Measurements from ENCODE around the gene TIMM50. TPM values are rescaled to one million over a fixed set of nuclear protein-coding genes. Genes with fewer than 3 reads are reported as not detected.

TIMM50 gene
- total RNA-seq, 1 experiment from 2014 or later: 97.2 TPM

- ChIA-PET POLR2A (ENCODE audit: unreplicated experiment) (no interaction called here), CTCF (no interaction called here)
- TF ChIP-seq EZH2 (IDR thresholded peaks at IDR 0.05; ENCODE audit: low read length, unreplicated experiment): no peak
- TF ChIP-seq CTCF (conservative IDR thresholded peaks at IDR 0.05; ENCODE audit: low read depth, low read length): no peak
- no peak for TF ChIP-seq EZH2phosphoT487 (IDR thresholded peaks at IDR 0.05; ENCODE audit: borderline replicate concordance, low read length)
- no peak overlapping the region for H3K4me2 ChIP-seq (ENCODE audit: low read length)
- intact Hi-C loops (cut with micrococcal nuclease): no loop called here
- no peaks in the 10 kb centered on the region for H3K9me2 ChIP-seq (replicated peaks; ENCODE audit: low read length)
- no peak for ATAC-seq
- H3K4me1 ChIP-seq (ENCODE audit: insufficient read depth, low read length): peaks cover 7% of the 10 kb centered on the region
- no TSS peak for BruUV-seq (replicated peaks)
- no peak overlapping the region for H3K27ac ChIP-seq (ENCODE audit: low read length)
- no peak overlapping the region for H3K9ac ChIP-seq (ENCODE audit: low read length)
- DNase-seq: no peak
- no peaks in the 10 kb centered on the region for H3F3A ChIP-seq (ENCODE audit: low read length, unreplicated experiment)
- H3K9me3 ChIP-seq (ENCODE audit: low read length): no peaks in the 10 kb centered on the region
- H3K36me3 ChIP-seq (ENCODE audit: low read depth, low read length): peaks cover 11% of the 10 kb centered on the region; the same call in 1 of the 2 replicates
- no peak overlapping the region for H2AFZ ChIP-seq (ENCODE audit: low read length)
- peaks cover 25% of the 10 kb centered on the region for H3K79me2 ChIP-seq (ENCODE audit: low read length)
- H3K4me3 ChIP-seq (ENCODE audit: low read length): no peak overlapping the region
- no peaks in the 10 kb centered on the region for H4K20me1 ChIP-seq (ENCODE audit: low read length)
- no peaks in the 10 kb centered on the region for H3K27me3 ChIP-seq (ENCODE audit: low read length)
Measured at GRCh38 chr19:39483141-39483540, 2.5 kb downstream of the TIMM50 start.

- H2AFZ ChIP-seq (ENCODE audit: low read length): no peak overlapping the region
- H4K20me1 ChIP-seq (ENCODE audit: low read length): no peaks in the 10 kb centered on the region
- H3F3A ChIP-seq (ENCODE audit: low read length, unreplicated experiment): no peaks in the 10 kb centered on the region
- H3K9me2 ChIP-seq (replicated peaks; ENCODE audit: low read length): no peaks in the 10 kb centered on the region
- TF ChIP-seq EZH2 (IDR thresholded peaks at IDR 0.05; ENCODE audit: low read length, unreplicated experiment) (no peak), CTCF (conservative IDR thresholded peaks at IDR 0.05; ENCODE audit: low read depth, low read length) (no peak), EZH2phosphoT487 (IDR thresholded peaks at IDR 0.05; ENCODE audit: borderline replicate concordance, low read length) (no peak)
- CTCF ChIA-PET: interaction anchor here (0.6 kb wide), 1 partner anchor 15 kb away, joined by 3 read pairs; no protein-coding TSS in a partner anchor
- H3K27ac ChIP-seq (ENCODE audit: low read length): no peak overlapping the region
- H3K9me3 ChIP-seq (ENCODE audit: low read length): no peaks in the 10 kb centered on the region
- no peak overlapping the region for H3K4me2 ChIP-seq (ENCODE audit: low read length)
- no peaks in the 10 kb centered on the region for H3K79me2 ChIP-seq (ENCODE audit: low read length)
- POLR2A ChIA-PET (ENCODE audit: unreplicated experiment): no interaction called here
- H3K9ac ChIP-seq (ENCODE audit: low read length): no peak overlapping the region
- DNase-seq: no peak
- ATAC-seq: no peak
- H3K36me3 ChIP-seq (ENCODE audit: low read depth, low read length): peaks cover 11% of the 10 kb centered on the region; the same call in 1 of the 2 replicates
- no peaks in the 10 kb centered on the region for H3K27me3 ChIP-seq (ENCODE audit: low read length)
- intact Hi-C loops (cut with micrococcal nuclease): no loop called here
- no peak overlapping the region for H3K4me3 ChIP-seq (ENCODE audit: low read length)
- no TSS peak for BruUV-seq (replicated peaks)
- 0 out of 2 replicates have a peak, but pooled peaks cover 5% of the 10 kb centered on the region for H3K4me1 ChIP-seq (ENCODE audit: insufficient read depth, low read length)
Measured at GRCh38 chr19:39489756-39490155, 9.1 kb downstream of the TIMM50 start.

- BruUV-seq (replicated peaks): no TSS peak
- no peaks in the 10 kb centered on the region for H3K79me2 ChIP-seq (ENCODE audit: low read length)
- H4K20me1 ChIP-seq (ENCODE audit: low read length): no peaks in the 10 kb centered on the region
- H3K4me1 ChIP-seq (ENCODE audit: insufficient read depth, low read length): 0 out of 2 replicates have a peak, but pooled peaks cover 5% of the 10 kb centered on the region
- H3K9me2 ChIP-seq (replicated peaks; ENCODE audit: low read length): no peaks in the 10 kb centered on the region
- H3F3A ChIP-seq (ENCODE audit: low read length, unreplicated experiment): no peaks in the 10 kb centered on the region
- DNase-seq (no peak), ATAC-seq (no peak)
- H3K9me3 ChIP-seq (ENCODE audit: low read length): no peaks in the 10 kb centered on the region
- H3K27me3 ChIP-seq (ENCODE audit: low read length): no peaks in the 10 kb centered on the region
- intact Hi-C loops (cut with micrococcal nuclease): no loop called here
- H3K36me3 ChIP-seq (ENCODE audit: low read depth, low read length): peaks cover 5% of the 10 kb centered on the region; the same call in 1 of the 2 replicates
- H3K4me3 ChIP-seq (ENCODE audit: low read length): no peak overlapping the region
- POLR2A ChIA-PET (ENCODE audit: unreplicated experiment): no interaction called here
- no peak for TF ChIP-seq EZH2phosphoT487 (IDR thresholded peaks at IDR 0.05; ENCODE audit: borderline replicate concordance, low read length)
- no peak for TF ChIP-seq CTCF (conservative IDR thresholded peaks at IDR 0.05; ENCODE audit: low read depth, low read length)
- TF ChIP-seq EZH2 (IDR thresholded peaks at IDR 0.05; ENCODE audit: low read length, unreplicated experiment): no peak
- H2AFZ ChIP-seq (ENCODE audit: low read length): no peak overlapping the region
- H3K27ac ChIP-seq (ENCODE audit: low read length): no peak overlapping the region
- H3K9ac ChIP-seq (ENCODE audit: low read length): no peak overlapping the region
- CTCF ChIA-PET: no interaction called here
- no peak overlapping the region for H3K4me2 ChIP-seq (ENCODE audit: low read length)
Measured at GRCh38 chr19:39492225-39492624, 11.6 kb downstream of the TIMM50 start.
